Loucy (cell line): ENCODE results near the gene PDCD4.

ENCODE experiments used
- EZH2phosphoT487 ChIP-seq: fragments of 200-600 bp; IDR thresholded peaks from 2 replicates; pipeline ENCODE4 v1.6.1; 2018; ENCODE audit warnings: antibody characterized with exemption, mild to moderate bottlenecking, moderate library complexity, borderline replicate concordance
- TF ChIP-seq, protein P1 (sequence below): fragments of 200-600 bp; sonication (generic); conservative IDR thresholded peaks from 2 replicates; pipeline ENCODE4 v1.5.1; 2014; ENCODE audit warnings: mild to moderate bottlenecking, antibody characterized with exemption, low read length

DNA sequence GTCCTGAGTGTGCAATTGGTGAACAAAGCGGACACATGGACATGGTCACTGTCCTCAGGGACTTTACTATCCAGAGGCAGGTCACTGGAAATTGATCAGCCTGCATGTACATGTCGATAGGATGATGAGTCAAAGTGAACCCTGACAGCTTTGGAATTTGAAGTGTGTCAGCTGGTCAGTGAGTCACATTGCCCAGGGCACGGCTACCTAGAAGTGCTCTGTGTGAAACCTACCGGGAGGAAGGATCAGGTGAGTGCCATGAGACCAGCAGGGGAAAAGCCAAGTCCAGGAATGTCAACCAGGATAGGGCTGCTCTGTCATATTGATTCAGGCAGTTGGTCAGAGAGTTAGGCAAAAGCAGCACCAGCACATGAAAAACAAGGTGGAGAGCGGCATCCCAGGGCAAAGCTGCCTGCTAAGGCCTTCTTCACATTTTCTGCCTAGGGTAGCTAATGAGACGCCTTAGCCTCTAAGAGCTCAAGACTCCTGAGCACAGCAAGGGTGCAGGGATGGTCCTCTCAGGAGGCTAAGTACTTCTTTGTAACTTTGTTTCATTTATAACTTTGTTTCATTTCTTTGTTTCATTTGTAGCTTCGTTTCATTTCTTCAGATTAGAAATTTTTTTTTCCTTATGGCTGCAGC, 19.4 kb upstream of the PDCD4 start:
- TF ChIP-seq, protein P1, sequence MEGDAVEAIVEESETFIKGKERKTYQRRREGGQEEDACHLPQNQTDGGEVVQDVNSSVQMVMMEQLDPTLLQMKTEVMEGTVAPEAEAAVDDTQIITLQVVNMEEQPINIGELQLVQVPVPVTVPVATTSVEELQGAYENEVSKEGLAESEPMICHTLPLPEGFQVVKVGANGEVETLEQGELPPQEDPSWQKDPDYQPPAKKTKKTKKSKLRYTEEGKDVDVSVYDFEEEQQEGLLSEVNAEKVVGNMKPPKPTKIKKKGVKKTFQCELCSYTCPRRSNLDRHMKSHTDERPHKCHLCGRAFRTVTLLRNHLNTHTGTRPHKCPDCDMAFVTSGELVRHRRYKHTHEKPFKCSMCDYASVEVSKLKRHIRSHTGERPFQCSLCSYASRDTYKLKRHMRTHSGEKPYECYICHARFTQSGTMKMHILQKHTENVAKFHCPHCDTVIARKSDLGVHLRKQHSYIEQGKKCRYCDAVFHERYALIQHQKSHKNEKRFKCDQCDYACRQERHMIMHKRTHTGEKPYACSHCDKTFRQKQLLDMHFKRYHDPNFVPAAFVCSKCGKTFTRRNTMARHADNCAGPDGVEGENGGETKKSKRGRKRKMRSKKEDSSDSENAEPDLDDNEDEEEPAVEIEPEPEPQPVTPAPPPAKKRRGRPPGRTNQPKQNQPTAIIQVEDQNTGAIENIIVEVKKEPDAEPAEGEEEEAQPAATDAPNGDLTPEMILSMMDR, result no peak
- no peak for TF ChIP-seq EZH2phosphoT487
